ENCODE measurements around the gene ZDHHC18. TPM values are rescaled to one million over a fixed set of nuclear protein-coding genes. Genes with fewer than 3 reads are reported as not detected.

Gene ZDHHC18
- total RNA-seq, 1 experiment from 2014 or later, result 33.1 TPM

- Mint-ChIP-seq H3K27me3 (ENCODE audit: low read depth) (no peaks in the 10 kb centered on the region), H3K4me3 (no peak overlapping the region)
These were observed 32.1 kb upstream of the ZDHHC18 start for GRCh38 chr1:26794391-26794790.

More at GRCh38 chr1:26794391-26794790, 32.1 kb upstream of the ZDHHC18 start:
- Histone ChIP-seq H3T11ph (ENCODE audit: low read length) (no peak overlapping the region), H3K27me3 (ENCODE audit: insufficient read depth, low read length) (no peaks in the 10 kb centered on the region), H3K4me1 (ENCODE audit: insufficient read depth, low read length) (no peaks in the 10 kb centered on the region), H2BK5ac (ENCODE audit: insufficient read length, low read length) (no peak overlapping the region), H4K5ac (ENCODE audit: insufficient read length, low read depth, low read length) (no peak overlapping the region), H2BK20ac (ENCODE audit: low read depth, low read length, poor library complexity, severe bottlenecking) (no peak overlapping the region), H2AK5ac (ENCODE audit: insufficient read length, low read length) (no peak overlapping the region), H3K9ac (ENCODE audit: extremely low read depth, insufficient read length, low read length) (no peak overlapping the region), H3K14ac (ENCODE audit: insufficient read depth, low read length) (no peak overlapping the region), H2AFZ (ENCODE audit: low read length) (no peak overlapping the region), H3K9me3 (ENCODE audit: control insufficient read depth, low read depth, low read length) (no peaks in the 10 kb centered on the region), H3K23ac (ENCODE audit: insufficient read length, low read depth, low read length) (no peak overlapping the region), H4K20me1 (ENCODE audit: control insufficient read depth, insufficient read depth, insufficient read length) (no peaks in the 10 kb centered on the region), H4K8ac (replicated peaks; ENCODE audit: insufficient read length, low read depth, low read length) (no peak overlapping the region), H3K79me1 (ENCODE audit: insufficient read depth, low read depth, low read length, poor library complexity, severe bottlenecking) (no peaks in the 10 kb centered on the region), H3K79me2 (ENCODE audit: insufficient read depth, low read length) (no peaks in the 10 kb centered on the region), H3K56ac (ENCODE audit: insufficient read length, low read depth, low read length) (no peak overlapping the region), H3K27ac (ENCODE audit: insufficient read length, low read depth, low read length) (no peak overlapping the region), H2BK12ac (ENCODE audit: insufficient read length, low read depth, low read length) (no peak overlapping the region), H3K18ac (ENCODE audit: insufficient read length, low read depth, low read length) (no peak overlapping the region), H3K4me2 (ENCODE audit: insufficient read depth, insufficient read length, low read length) (no peak overlapping the region), H2BK120ac (ENCODE audit: low read depth, low read length, poor library complexity, severe bottlenecking) (no peak overlapping the region), H3K23me2 (ENCODE audit: insufficient read length, low read depth, low read length, poor library complexity, severe bottlenecking) (no peaks in the 10 kb centered on the region), H2BK15ac (ENCODE audit: low read depth, low read length) (no peak overlapping the region), H3K4ac (ENCODE audit: low read depth, low read length) (no peak overlapping the region), H4K91ac (ENCODE audit: insufficient read length, low read depth, low read length) (no peak overlapping the region)
- Mint-ChIP-seq H3K9me3 (no peaks in the 10 kb centered on the region), H3K4me1 (peaks cover 5 to 7% of the 10 kb centered on the region in 2 experiments), H3K27ac (no peak overlapping the region), H3K36me3 (ENCODE audit: insufficient read depth in 1 of 3, low read depth in 3 of 3) (peaks cover 9 to 22% (median 19%) of the 10 kb centered on the region in 3 experiments)
- DNase-seq, result no peak
- no peak for TF ChIP-seq CTCF (conservative IDR thresholded peaks at IDR 0.05)
- no CpG with 5 or more reads among the region's 5 CpGs for WGBS (ENCODE audit: extremely low coverage, insufficient read length, low lambda C conversion rate)
